Left lung (tissue), 10 donors: ENCODE measurements around the gene MALT1. TPM values are rescaled to one million over a fixed set of nuclear protein-coding genes. Genes with fewer than 3 reads are reported as not detected.

Source experiments
- ATAC-seq: fragments of 200-7000 bp; cut with Tn5 transposase; one replicate; pipeline ENCODE4 v1.9.1; 2020; ENCODE audit warnings: moderate library complexity
- DNase-seq, 4 donors: peaks; one replicate each; pipeline ENCODE4 v3.0.0-alpha.2; 2013 to 2020
- H3K27ac ChIP-seq, 2 donors: fragments of 200-600 bp; sonication (generic) in 1 of 2; one replicate each; pipeline versions ENCODE4 v1.5.0 to v1.8.0; 2020 to 2021
- H3K27me3 ChIP-seq, 2 donors: fragments of 200-600 bp; sonication (generic) in 1 of 2; one replicate each; pipeline versions ENCODE4 v1.5.0 to v1.8.0; 2020 to 2021
- H3K36me3 ChIP-seq, 2 donors: fragments of 200-600 bp; sonication (generic) in 1 of 2; one replicate each; pipeline versions ENCODE4 v1.5.0 to v1.8.0; 2020 to 2021
- H3K4me1 ChIP-seq, 2 donors: fragments of 200-600 bp; one replicate each; pipeline ENCODE4 v1.8.0; 2021
- H3K4me3 ChIP-seq, 2 donors: fragments of 200-600 bp; sonication (generic) in 1 of 2; one replicate each; pipeline versions ENCODE4 v1.5.0 to v1.8.0; 2020 to 2021; ENCODE audit warnings: mild to moderate bottlenecking in 1 of 2
- H3K9me3 ChIP-seq, 2 donors: fragments of 200-600 bp; sonication (generic) in 1 of 2; one replicate each; pipeline versions ENCODE4 v1.5.0 to v1.8.0; 2020 to 2021
- CTCF ChIP-seq, 2 donors: fragments of 200-600 bp; sonication (generic) in 1 of 2; IDR thresholded peaks; one replicate each; pipeline versions ENCODE4 v1.5.0 to v1.8.0; 2021; ENCODE audit warnings: antibody characterized with exemption in 2 of 2
- intact Hi-C, 2 donors: fragments of 100-400 bp; cut with DNase I; formaldehyde crosslinking; loops; one replicate each; pipeline versions ENCODE4 v1.11.2 to v1.14.2; 2022
- polyA plus RNA-seq, 6 donors: library from polyadenylated mRNA; unstranded; fragments of 120-200 nt; gene quantifications; one replicate each; pipeline ENCODE4 v1.2.1, GENCODE V29; 2013; ENCODE audit not compliant: insufficient read length in 6 of 6
- total RNA-seq, 2 donors: library from RNA; stranded (reverse); fragmentation: NEBNext Ultra II Directional; extraction: Animal tissue kit (Norgen Biotek cat#: 25700); gene quantifications; one replicate each; pipeline ENCODE4 v1.2.1, GENCODE V29; 2021
- donor health status: DM: no; HTN: yes; CAD: no.
- donor health status: DM: no; HTN: no; CAD: no.

Gene MALT1
- total and polyA plus RNA-seq, 8 donors, result 17.1 to 31.4 (median 22.8) TPM

GRCh38 chr18:58674159-58674558 lies 2.9 kb downstream of the MALT1 start:
- DNase-seq, result no peak
- Histone ChIP-seq H3K4me3 (no peak overlapping the region), H3K27ac (no peak overlapping the region), H3K36me3 (no peaks in the 10 kb centered on the region), H3K27me3 (no peaks in the 10 kb centered on the region), H3K4me1 (peaks cover 17 to 31% of the 10 kb centered on the region in 2 donors), H3K9me3 (no peaks in the 10 kb centered on the region)
- no peak for ATAC-seq
- TF ChIP-seq CTCF (IDR thresholded peaks at IDR 0.05), result no peak
- intact Hi-C loops, result no loop called here

GRCh38 chr18:58674863-58675472 lies 3.7 kb downstream of the MALT1 start:
- H3K4me1 ChIP-seq, result peaks cover 14 to 24% of the 10 kb centered on the region in 2 donors
- H3K27ac ChIP-seq, result no peak overlapping the region
- no peaks in the 10 kb centered on the region for H3K27me3 ChIP-seq
- H3K9me3 ChIP-seq, result no peaks in the 10 kb centered on the region
- no peak for DNase-seq
- H3K36me3 ChIP-seq, result no peaks in the 10 kb centered on the region
- TF ChIP-seq CTCF (IDR thresholded peaks at IDR 0.05), result no peak
- H3K4me3 ChIP-seq, result no peak overlapping the region
- no peak for ATAC-seq
- intact Hi-C loops, result no loop called here

- Histone ChIP-seq H3K4me1 (peaks cover 8 to 16% of the 10 kb centered on the region in 2 donors), H3K9me3 (no peaks in the 10 kb centered on the region)
- no peak for ATAC-seq
Measured at GRCh38 chr18:58676270-58676669, 5.0 kb downstream of the MALT1 start.

GRCh38 chr18:58682429-58683069 lies 11.3 kb downstream of the MALT1 start:
- DNase-seq (peak in 3 of 4 donors; percentile 22 to 55 (median 48)), ATAC-seq (no peak)
- no peak overlapping the region for H3K4me3 ChIP-seq
- no peaks in the 10 kb centered on the region for H3K9me3 ChIP-seq
- no peaks in the 10 kb centered on the region for H3K27me3 ChIP-seq
- peaks cover 6 to 12% of the 10 kb centered on the region in 2 donors for H3K4me1 ChIP-seq
- H3K27ac ChIP-seq, result peak overlapping the region in 1 of 2 donors; percentile 35
- intact Hi-C loops, result no loop called here
- peaks cover 0 to 25% of the 10 kb centered on the region in 2 donors for H3K36me3 ChIP-seq
- TF ChIP-seq CTCF (IDR thresholded peaks at IDR 0.05), result no peak

More at GRCh38 chr18:58676270-58676669, 5.0 kb downstream of the MALT1 start:
- TF ChIP-seq CTCF (IDR thresholded peaks at IDR 0.05), result no peak
- peaks cover 0 to 3% of the 10 kb centered on the region in 2 donors for H3K36me3 ChIP-seq
- DNase-seq, result no peak
- H3K27me3 ChIP-seq, result no peaks in the 10 kb centered on the region
- no peak overlapping the region for H3K4me3 ChIP-seq
- no peak overlapping the region for H3K27ac ChIP-seq
- intact Hi-C loops, result no loop called here

GRCh38 chr18:58687871-58688308 lies 16.6 kb downstream of the MALT1 start:
- Histone ChIP-seq H3K36me3 (peaks cover 0 to 31% of the 10 kb centered on the region in 2 donors), H3K9me3 (no peaks in the 10 kb centered on the region), H3K27me3 (no peaks in the 10 kb centered on the region), H3K27ac (no peak overlapping the region), H3K4me3 (no peak overlapping the region), H3K4me1 (peaks cover 2 to 10% of the 10 kb centered on the region in 2 donors)
- DNase-seq, result no peak
- no peak for TF ChIP-seq CTCF (IDR thresholded peaks at IDR 0.05)
- intact Hi-C loops, result no loop called here
- no peak for ATAC-seq
